Common myeloid progenitor, CD34-positive (primary cell): ENCODE data around the gene RSPH10B. TPM values are rescaled to one million over a fixed set of nuclear protein-coding genes. Genes with fewer than 3 reads are reported as not detected.
"Not testable (repeated sequence)": the region's sequence is repeated elsewhere in the genome, so short reads cannot be mapped to it uniquely, and the experiment has no call there.

ENCODE experiments used
- CTCF ChIA-PET: fragments of 350-600 bp; sonication (Branson Sonifier 250); formaldehyde crosslinking; loops from one replicate; lab custom pipeline; 2021; ENCODE audit warnings: antibody characterized with exemption; lab: Charles Lee
- POLR2A ChIA-PET: fragments of 350-600 bp; sonication (Branson Sonifier 250); formaldehyde crosslinking; loops from one replicate; lab custom pipeline; 2021; ENCODE audit warnings: antibody characterized with exemption; lab: Charles Lee
- DNase-seq, 3 donors: peaks; one replicate each; pipeline versions ENCODE4 v3.0.0 to v3.0.0-alpha.2; 2013
- H3K27ac ChIP-seq, 2 experiments: 1 replicate in 1 of 2; 2 replicates in 1 of 2; pipeline ENCODE4 v1.7.0; 2013; ENCODE audit warnings: inconsistent platforms in 2 of 2, low read length in 2 of 2, mild to moderate bottlenecking in 2 of 2, low read depth in 1 of 2, moderate library complexity in 1 of 2; ENCODE audit not compliant: severe bottlenecking in 2 of 2, insufficient read depth in 1 of 2, poor library complexity in 1 of 2
- H3K27me3 ChIP-seq, 5 experiments: replicated peaks in 2 of 5; 1 replicate in 3 of 5; 2 replicates in 2 of 5; pipeline versions ENCODE4 v1.6.1 to v1.7.0; 2013; ENCODE audit warnings: low read length in 4 of 5, mild to moderate bottlenecking in 2 of 5, moderate library complexity in 2 of 5, inconsistent platforms in 1 of 5; ENCODE audit not compliant: insufficient read depth in 5 of 5, control insufficient read depth in 4 of 5
- H3K36me3 ChIP-seq, 4 experiments: 1 replicate in 2 of 4; 2 replicates in 2 of 4; pipeline versions ENCODE4 v1.6.1 to v1.7.0; 2013; ENCODE audit warnings: low read length in 3 of 4, control low read depth in 1 of 4, mild to moderate bottlenecking in 1 of 4; ENCODE audit not compliant: control insufficient read depth in 4 of 4, insufficient read depth in 4 of 4
- H3K4me1 ChIP-seq, 4 experiments: 1 replicate in 3 of 4; 2 replicates in 1 of 4; pipeline versions ENCODE4 v1.6.1 to v1.7.1; 2013; ENCODE audit warnings: low read length in 3 of 4, mild to moderate bottlenecking in 3 of 4, control low read depth in 1 of 4, inconsistent platforms in 1 of 4, moderate library complexity in 1 of 4; ENCODE audit not compliant: control insufficient read depth in 4 of 4, insufficient read depth in 4 of 4; ENCODE audit errors: control extremely low read depth in 1 of 4
- H3K4me3 ChIP-seq, 7 experiments: 1 replicate in 4 of 7; 2 replicates in 3 of 7; pipeline versions ENCODE4 v1.5.1 to v1.7.0; 2013; ENCODE audit warnings: mild to moderate bottlenecking in 7 of 7, low read length in 6 of 7, moderate library complexity in 6 of 7, inconsistent platforms in 2 of 7, low read depth in 2 of 7, control low read depth in 1 of 7; ENCODE audit not compliant: insufficient read depth in 4 of 7, control insufficient read depth in 1 of 7; ENCODE audit errors: extremely low read depth in 1 of 7
- H3K9me3 ChIP-seq, 5 experiments: 1 replicate in 4 of 5; 2 replicates in 1 of 5; pipeline versions ENCODE4 v1.6.1 to v1.7.1; 2013; ENCODE audit warnings: low read length in 4 of 5, mild to moderate bottlenecking in 2 of 5, inconsistent platforms in 1 of 5, low read depth in 1 of 5, moderate library complexity in 1 of 5; ENCODE audit not compliant: control insufficient read depth in 4 of 5, insufficient read depth in 2 of 5; ENCODE audit errors: control extremely low read depth in 1 of 5
- WGBS: methylation state at CpG from one replicate; pipeline ENCODE4 v1.1.5; 2013; ENCODE audit not compliant: insufficient coverage; 5-methylcytosine and 5-hydroxymethylcytosine counted together
- polyA plus RNA-seq: library from polyadenylated mRNA; unstranded; fragments of 120-200 nt; gene quantifications from one replicate; pipeline ENCODE4 v1.2.1, GENCODE V29; 2013

RSPH10B gene
- 0.21 TPM for polyA plus RNA-seq

- H3K36me3 ChIP-seq, POLR2A ChIA-PET, H3K4me1 ChIP-seq, H3K9me3 ChIP-seq, DNase-seq, H3K27ac ChIP-seq, H3K4me3 ChIP-seq, H3K27me3 ChIP-seq, CTCF ChIA-PET: not testable (repeated sequence)
- WGBS, result no CpG with 5 or more reads among the region's 43 CpGs
Measured at GRCh38 chr7:5970347-5970911, at the start of gene RSPH10B. TSS of gene RSPH10B (minus strand) at chr7:5970689. CDS start at chr7:5967116, 3,573 bp downstream.

GRCh38 chr7:6016653-6016966 is 46.1 kb upstream of the RSPH10B start:
- ChIA-PET POLR2A (interaction anchor here (0.6 kb wide), 1 partner anchor 424 kb away, joined by 4 read pairs; no protein-coding TSS in a partner anchor), CTCF (interaction anchor here (0.8 kb wide), 1 partner anchor 18 kb away, joined by 3 read pairs; no protein-coding TSS in a partner anchor)
- no peak for DNase-seq
- WGBS, result 100% methylated on average over 8 of the region's 8 CpGs
- Histone ChIP-seq H3K27me3 (no peaks in the 10 kb centered on the region), H3K4me3 (no peak overlapping the region), H3K9me3 (no peaks in the 10 kb centered on the region), H3K4me1 (no peaks in the 10 kb centered on the region), H3K27ac (peak overlapping the region in 1 of 2 experiments; percentile 28), H3K36me3 (peaks cover 17 to 62% (median 46%) of the 10 kb centered on the region in 4 experiments)

- no peak for DNase-seq
- peaks cover 0 to 1% (median 0%) of the 10 kb centered on the region in 4 experiments for H3K4me1 ChIP-seq
- H3K9me3 ChIP-seq, result no peaks in the 10 kb centered on the region
- H3K27me3 ChIP-seq, result no peaks in the 10 kb centered on the region
- peak overlapping the region in 1 of 2 experiments; percentile 28 for H3K27ac ChIP-seq
- whole genome bisulfite sequencing, result 95% methylated on average over 7 of the region's 8 CpGs
- H3K4me3 ChIP-seq, result no peak overlapping the region
- ChIA-PET POLR2A (interaction anchor here (0.6 kb wide), 1 partner anchor 424 kb away, joined by 4 read pairs; no protein-coding TSS in a partner anchor), CTCF (interaction anchor here (0.7 to 1.7 kb wide), 4 partner anchors 8 to 92 kb away, joined by 3 to 8 read pairs (median 5); no protein-coding TSS in a partner anchor)
- H3K36me3 ChIP-seq, result peaks cover 15 to 62% (median 44%) of the 10 kb centered on the region in 4 experiments
Measured at GRCh38 chr7:6015917-6016652, 45.6 kb upstream of the RSPH10B start.

- no peak for DNase-seq
- ChIA-PET CTCF (no interaction called here), POLR2A (no interaction called here)
- H3K4me1 ChIP-seq, result peaks cover 2 to 19% (median 14%) of the 10 kb centered on the region in 4 experiments
- H3K27ac ChIP-seq, result no peak overlapping the region
- H3K4me3 ChIP-seq, result no peak overlapping the region
- H3K9me3 ChIP-seq, result no peaks in the 10 kb centered on the region
- 97% methylated on average over 13 of the region's 14 CpGs for WGBS
- H3K27me3 ChIP-seq, result no peaks in the 10 kb centered on the region
- peaks cover 9 to 43% (median 23%) of the 10 kb centered on the region in 4 experiments for H3K36me3 ChIP-seq
Measured at GRCh38 chr7:6012355-6013104, 42.0 kb upstream of the RSPH10B start.

- Histone ChIP-seq H3K27me3 (no peaks in the 10 kb centered on the region), H3K4me3 (no peak overlapping the region), H3K36me3 (peaks cover 9 to 35% (median 16%) of the 10 kb centered on the region in 4 experiments), H3K27ac (no peak overlapping the region), H3K4me1 (peaks cover 2 to 19% (median 15%) of the 10 kb centered on the region in 4 experiments), H3K9me3 (no peaks in the 10 kb centered on the region)
- POLR2A ChIA-PET, result no interaction called here
- CTCF ChIA-PET, result no interaction called here
- 100% methylated on average over 2 of the region's 2 CpGs for WGBS
- no peak for DNase-seq
Measured at GRCh38 chr7:6011541-6011940, 41.1 kb upstream of the RSPH10B start.

- H3K4me3 ChIP-seq, result peak overlapping the region in 3 of 7 experiments; percentile 33 to 86 (median 78)
- CTCF ChIA-PET, result interaction anchor here (1.1 kb wide), 1 partner anchor 10 kb away, joined by 5 read pairs; no protein-coding TSS in a partner anchor
- not testable (repeated sequence) for H3K27ac ChIP-seq
Measured at GRCh38 chr7:6010370-6010769, 39.9 kb upstream of the RSPH10B start.

More at GRCh38 chr7:6010370-6010769, 39.9 kb upstream of the RSPH10B start:
- POLR2A ChIA-PET, DNase-seq, H3K9me3 ChIP-seq, H3K27me3 ChIP-seq: not testable (repeated sequence)
- peaks cover 2 to 19% (median 15%) of the 10 kb centered on the region in 4 experiments for H3K4me1 ChIP-seq
- H3K36me3 ChIP-seq, result peaks cover under 1 to 24% (median 10%) of the 10 kb centered on the region in 4 experiments
- WGBS, result 96% methylated on average over 8 of the region's 8 CpGs
